HG02870 (cell line): Measurements from ENCODE around the gene RABGGTA.
"Not testable (repeated sequence)": the region's sequence is repeated elsewhere in the genome, so short reads cannot be mapped to it uniquely, and the experiment has no call there.

Experiments
- ATAC-seq: cut with Tn5 transposase; IDR thresholded peaks from one replicate; pipeline ENCODE4 v1.9.1; 2021; ENCODE audit warnings: mild to moderate bottlenecking, moderate library complexity; ENCODE audit not compliant: unreplicated experiment

The RABGGTA gene

DNA sequence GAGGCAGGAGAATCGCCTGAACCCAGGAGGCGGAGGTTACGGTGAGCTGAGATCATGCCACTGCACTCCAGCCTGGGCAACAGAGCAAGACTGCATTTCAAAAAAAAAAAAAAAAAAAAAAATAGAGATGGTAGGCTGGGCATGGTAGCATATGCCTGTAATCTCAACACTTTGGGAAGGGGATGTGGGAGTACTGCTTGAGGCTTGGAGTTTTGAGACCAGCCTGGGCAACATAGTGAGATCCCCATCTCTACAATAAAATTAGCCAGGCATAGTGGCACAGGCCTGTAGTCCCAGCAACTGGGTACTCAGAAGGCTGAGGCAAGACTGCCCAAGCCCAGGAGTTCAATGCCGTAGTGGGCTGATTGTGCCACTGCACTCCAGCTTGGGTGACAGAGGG, 48.4 kb downstream of the RABGGTA start:
- ATAC-seq = not testable (repeated sequence)

GRCh38 chr14:24219521-24219920, 51.9 kb downstream of the RABGGTA start:
- ATAC-seq = no peak

- no peak for ATAC-seq
Observed at GRCh38 chr14:24219080-24219479, 52.3 kb downstream of the RABGGTA start.

GRCh38 chr14:24216876-24217275, 54.5 kb downstream of the RABGGTA start:
- ATAC-seq = not testable (repeated sequence)

DNA sequence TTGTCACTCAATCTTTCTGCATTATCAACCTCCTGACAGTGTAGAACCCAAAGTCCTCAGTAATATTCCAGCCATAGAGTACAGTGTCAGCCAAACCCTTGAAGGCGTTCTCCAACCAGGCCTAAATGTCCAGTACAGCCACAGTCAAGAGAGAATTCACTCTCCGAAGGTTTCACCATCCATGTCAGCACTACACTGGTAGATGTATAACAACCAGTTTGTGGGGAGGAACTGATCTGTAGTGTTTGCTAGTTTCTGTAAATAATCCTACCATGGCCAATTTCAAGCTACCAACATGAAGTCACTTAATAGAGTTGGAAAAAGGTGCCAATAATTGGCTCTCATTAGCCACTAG, 55.1 kb downstream of the RABGGTA start:
- ATAC-seq = no peak
